ENCODE measurements around the gene SLC24A3. TPM values are rescaled to one million over a fixed set of nuclear protein-coding genes. Genes with fewer than 3 reads are reported as not detected.

The SLC24A3 gene
- total RNA-seq, 1 donor from 2014 or later: 0.21 TPM

DNA sequence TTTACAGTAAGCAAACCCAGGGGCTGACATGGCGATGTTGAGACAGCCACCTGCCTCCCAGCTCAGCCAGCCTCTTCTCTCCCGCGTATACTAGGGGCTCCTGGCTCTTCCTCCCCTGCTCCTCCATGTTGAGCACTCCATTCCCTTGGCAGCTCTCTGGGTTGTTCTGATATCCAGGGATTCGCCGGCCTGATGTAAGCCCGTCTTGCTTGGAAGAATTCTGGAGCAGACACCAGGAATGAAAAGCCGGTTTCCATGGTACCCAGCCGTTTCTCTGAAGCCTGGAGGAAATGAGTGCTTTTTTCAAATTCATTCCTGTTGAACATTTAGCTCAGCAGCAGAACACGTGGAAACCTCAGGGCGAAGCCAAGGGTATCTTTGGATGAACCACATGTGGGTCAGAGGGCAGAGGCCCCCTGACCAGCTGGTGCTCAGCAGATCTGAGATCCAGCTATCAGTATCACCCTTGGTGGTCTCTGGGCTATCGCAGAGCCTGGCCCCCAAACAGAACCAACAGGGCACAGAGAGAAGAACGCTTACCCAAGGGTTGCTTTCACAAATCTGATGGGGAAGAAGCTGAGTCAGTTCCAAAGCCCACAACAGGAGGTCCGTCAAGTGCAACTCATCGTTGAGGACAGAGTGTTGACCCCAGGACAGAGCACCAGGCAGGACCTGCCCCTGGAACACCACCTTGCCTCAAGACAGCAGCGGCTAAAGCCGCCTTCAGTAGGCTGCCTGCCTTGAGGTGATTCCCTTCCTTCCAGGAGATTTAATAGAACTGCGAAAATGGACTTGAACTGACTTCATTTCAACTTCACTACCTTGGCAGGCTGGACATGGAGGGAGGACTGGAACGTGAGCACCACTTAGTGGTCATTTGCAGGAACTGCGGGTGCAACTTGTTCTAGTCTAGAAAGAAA lies 449.5 kb downstream of the SLC24A3 start:
- H3K9me3 ChIP-seq (ENCODE audit: low read depth): no peaks in the 10 kb centered on the region
- H4K20me1 ChIP-seq (ENCODE audit: low read depth): no peaks in the 10 kb centered on the region
- H3K79me2 ChIP-seq (ENCODE audit: low read depth): no peaks in the 10 kb centered on the region
- peaks cover 3% of the 10 kb centered on the region for H3K27me3 Mint-ChIP-seq (ENCODE audit: insufficient read depth, low read depth)
- H3K9me3 Mint-ChIP-seq: no peaks in the 10 kb centered on the region
- no peak overlapping the region for H2AFZ ChIP-seq (replicated peaks)
- H3K4me3 Mint-ChIP-seq: peak overlapping the region; percentile 6
- H3K4me1 ChIP-seq: no peaks in the 10 kb centered on the region
- TF ChIP-seq, protein P1, sequence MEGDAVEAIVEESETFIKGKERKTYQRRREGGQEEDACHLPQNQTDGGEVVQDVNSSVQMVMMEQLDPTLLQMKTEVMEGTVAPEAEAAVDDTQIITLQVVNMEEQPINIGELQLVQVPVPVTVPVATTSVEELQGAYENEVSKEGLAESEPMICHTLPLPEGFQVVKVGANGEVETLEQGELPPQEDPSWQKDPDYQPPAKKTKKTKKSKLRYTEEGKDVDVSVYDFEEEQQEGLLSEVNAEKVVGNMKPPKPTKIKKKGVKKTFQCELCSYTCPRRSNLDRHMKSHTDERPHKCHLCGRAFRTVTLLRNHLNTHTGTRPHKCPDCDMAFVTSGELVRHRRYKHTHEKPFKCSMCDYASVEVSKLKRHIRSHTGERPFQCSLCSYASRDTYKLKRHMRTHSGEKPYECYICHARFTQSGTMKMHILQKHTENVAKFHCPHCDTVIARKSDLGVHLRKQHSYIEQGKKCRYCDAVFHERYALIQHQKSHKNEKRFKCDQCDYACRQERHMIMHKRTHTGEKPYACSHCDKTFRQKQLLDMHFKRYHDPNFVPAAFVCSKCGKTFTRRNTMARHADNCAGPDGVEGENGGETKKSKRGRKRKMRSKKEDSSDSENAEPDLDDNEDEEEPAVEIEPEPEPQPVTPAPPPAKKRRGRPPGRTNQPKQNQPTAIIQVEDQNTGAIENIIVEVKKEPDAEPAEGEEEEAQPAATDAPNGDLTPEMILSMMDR (IDR thresholded peaks at IDR 0.05): peak; percentile 96
- TF ChIP-seq EZH2phosphoT487 (IDR thresholded peaks at IDR 0.05): no peak
- H3K9ac ChIP-seq: no peak overlapping the region
- DNase-seq (ENCODE audit: low spot score): peak; percentile 70
- H3K27me3 ChIP-seq: peaks cover 6% of the 10 kb centered on the region
- peaks cover 18% of the 10 kb centered on the region for H3K4me1 Mint-ChIP-seq
- no peak overlapping the region for H3K27ac ChIP-seq
- H3K36me3 Mint-ChIP-seq: no peaks in the 10 kb centered on the region
- no peak overlapping the region for H3K4me3 ChIP-seq
- H3K27ac Mint-ChIP-seq: no peak overlapping the region
- no peaks in the 10 kb centered on the region for H3K36me3 ChIP-seq
- no peak overlapping the region for H3K4me2 ChIP-seq
- H3F3A ChIP-seq (ENCODE audit: low read depth): no peaks in the 10 kb centered on the region

DNA sequence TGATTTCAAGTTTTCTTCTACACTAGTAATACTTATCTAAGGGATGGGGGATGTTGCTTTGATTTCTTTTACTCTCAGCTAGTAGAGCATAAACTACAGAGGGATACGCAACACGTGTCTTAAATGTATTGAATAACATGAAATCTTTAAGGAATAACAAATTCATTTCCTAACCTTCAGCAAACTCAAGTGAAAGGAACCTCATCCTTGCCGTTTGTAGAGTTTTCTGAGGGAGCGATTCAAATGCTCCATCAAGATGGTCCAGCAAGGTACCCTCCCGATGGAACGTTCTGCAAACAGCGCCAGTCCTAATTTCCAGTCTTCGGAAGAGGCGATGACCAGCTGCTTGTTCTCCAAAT lies 450.2 kb downstream of the SLC24A3 start:
- H3K36me3 ChIP-seq: no peaks in the 10 kb centered on the region
- Mint-ChIP-seq H3K27ac (no peak overlapping the region), H3K36me3 (no peaks in the 10 kb centered on the region), H3K4me1 (peaks cover 18% of the 10 kb centered on the region), H3K27me3 (ENCODE audit: insufficient read depth, low read depth) (peaks cover 3% of the 10 kb centered on the region), H3K4me3 (no peak overlapping the region), H3K9me3 (no peaks in the 10 kb centered on the region)
- no peak overlapping the region for H3K9ac ChIP-seq
- H3K4me3 ChIP-seq: no peak overlapping the region
- no peak overlapping the region for H3K4me2 ChIP-seq
- H3K4me1 ChIP-seq: no peaks in the 10 kb centered on the region
- no peaks in the 10 kb centered on the region for H4K20me1 ChIP-seq (ENCODE audit: low read depth)
- H3K27ac ChIP-seq: no peak overlapping the region
- no peaks in the 10 kb centered on the region for H3K9me3 ChIP-seq (ENCODE audit: low read depth)
- H2AFZ ChIP-seq (replicated peaks): no peak overlapping the region
- peaks cover 6% of the 10 kb centered on the region for H3K27me3 ChIP-seq
- H3F3A ChIP-seq (ENCODE audit: low read depth): no peaks in the 10 kb centered on the region
- H3K79me2 ChIP-seq (ENCODE audit: low read depth): no peaks in the 10 kb centered on the region
- DNase-seq (ENCODE audit: low spot score): no peak
- TF ChIP-seq, protein P1 (IDR thresholded peaks at IDR 0.05): no peak
- TF ChIP-seq EZH2phosphoT487 (IDR thresholded peaks at IDR 0.05) (no peak), EZH2 (IDR thresholded peaks at IDR 0.05) (no peak)

DNA sequence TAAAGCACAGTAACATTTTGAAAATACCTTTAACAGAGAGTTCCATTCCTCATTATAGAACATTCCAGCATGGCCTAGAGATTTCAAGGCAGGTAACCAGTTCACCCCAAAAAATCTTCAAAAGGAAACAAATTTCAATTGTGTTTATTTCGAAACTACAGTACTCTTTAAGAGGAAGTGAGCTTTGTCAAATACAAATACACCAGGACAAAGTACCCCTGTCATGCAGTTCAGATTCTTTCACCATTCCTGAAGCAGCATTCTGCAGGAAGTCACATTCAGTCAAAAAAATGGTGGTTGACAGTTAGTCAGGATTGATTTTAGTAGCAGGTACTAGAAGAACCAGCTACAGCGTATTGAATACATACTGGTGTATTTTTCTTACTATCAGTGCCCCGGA lies 456.0 kb downstream of the SLC24A3 start:
- H3K4me3 Mint-ChIP-seq: no peak overlapping the region
- H3K36me3 ChIP-seq: no peaks in the 10 kb centered on the region
- no peak overlapping the region for H3K4me2 ChIP-seq
- H2AFZ ChIP-seq (replicated peaks): no peak overlapping the region
- TF ChIP-seq, protein P1 (IDR thresholded peaks at IDR 0.05): no peak
- TF ChIP-seq EZH2phosphoT487 (IDR thresholded peaks at IDR 0.05) (no peak), EZH2 (IDR thresholded peaks at IDR 0.05) (no peak)
- H3F3A ChIP-seq (ENCODE audit: low read depth): no peaks in the 10 kb centered on the region
- no peaks in the 10 kb centered on the region for H3K27me3 Mint-ChIP-seq (ENCODE audit: insufficient read depth, low read depth)
- no peak overlapping the region for H3K27ac ChIP-seq
- no peaks in the 10 kb centered on the region for H3K36me3 Mint-ChIP-seq
- H3K79me2 ChIP-seq (ENCODE audit: low read depth): no peaks in the 10 kb centered on the region
- H3K27me3 ChIP-seq: peaks cover 6% of the 10 kb centered on the region
- no peak for DNase-seq (ENCODE audit: low spot score)
- H3K9me3 Mint-ChIP-seq: no peaks in the 10 kb centered on the region
- no peaks in the 10 kb centered on the region for H3K4me1 ChIP-seq
- H3K9ac ChIP-seq: no peak overlapping the region
- no peak overlapping the region for H3K27ac Mint-ChIP-seq
- H4K20me1 ChIP-seq (ENCODE audit: low read depth): no peaks in the 10 kb centered on the region
- no peak overlapping the region for H3K4me3 ChIP-seq
- peaks cover 3% of the 10 kb centered on the region for H3K4me1 Mint-ChIP-seq
- H3K9me3 ChIP-seq (ENCODE audit: low read depth): no peaks in the 10 kb centered on the region
